OCI-M1 (cell line): ENCODE measurements around the gene HOXB5.

ENCODE experiments used
- DNase-seq: peaks from one replicate; lab custom pipeline; 2025; lab: John Stamatoyannopoulos, UW

Gene HOXB5

DNA sequence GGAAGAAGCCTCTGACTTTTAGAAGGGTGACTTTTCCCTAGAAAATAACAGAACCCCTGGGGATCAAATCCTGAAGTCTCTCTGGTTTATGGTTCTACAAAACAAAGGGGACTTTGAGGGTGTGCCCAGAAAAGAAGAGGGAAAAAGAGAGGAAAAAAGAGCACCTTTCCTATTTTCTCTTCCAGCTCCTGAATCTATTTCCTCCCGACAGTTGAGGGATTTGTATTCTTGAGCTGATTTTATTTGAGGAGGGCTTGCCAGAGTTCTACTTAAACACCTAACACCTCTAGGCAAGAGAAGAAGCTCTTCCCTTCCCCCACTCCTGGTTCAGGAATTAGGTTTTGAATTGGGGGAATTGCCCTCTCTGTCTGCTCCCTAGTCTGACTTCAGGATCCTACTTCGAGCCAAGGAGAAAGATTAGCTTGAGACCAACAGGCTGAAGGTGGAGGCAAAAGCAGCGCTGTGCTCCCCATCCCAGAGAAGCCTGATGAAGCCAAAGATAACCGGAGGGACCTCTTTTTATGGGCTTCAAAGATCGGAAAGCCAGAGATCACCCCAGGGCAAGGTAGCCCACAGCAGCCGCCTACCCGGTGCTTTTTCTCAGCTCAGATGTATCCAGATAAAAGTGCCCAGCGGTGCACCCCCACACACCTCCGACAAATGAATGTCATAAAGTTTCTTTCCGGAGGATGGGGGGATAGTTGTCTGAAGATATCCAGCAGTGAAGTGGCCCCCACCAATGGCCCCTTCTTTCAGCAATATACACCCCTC is 4.3 kb downstream of the HOXB5 start:
- DNase-seq, result no peak

DNA sequence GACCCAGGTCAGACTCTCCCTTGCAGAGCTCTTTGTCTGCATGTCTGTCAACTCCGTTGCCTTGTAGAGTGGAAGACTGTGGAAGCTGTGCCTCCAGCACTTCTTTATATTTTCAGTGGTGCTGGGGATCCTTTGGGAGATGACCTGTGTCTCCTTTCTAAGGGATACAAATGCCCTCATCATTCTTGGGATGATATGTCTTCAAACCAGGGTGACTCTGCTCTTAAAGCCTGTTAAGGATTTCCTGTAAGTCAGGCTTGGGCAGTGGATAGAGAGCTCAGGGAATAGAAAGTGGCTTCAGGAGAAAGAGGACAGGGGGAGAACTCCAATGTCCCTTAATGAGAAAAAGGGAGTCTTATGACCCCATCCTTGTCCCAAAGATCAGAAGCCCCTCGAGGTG is 5.1 kb downstream of the HOXB5 start:
- no peak for DNase-seq

DNA sequence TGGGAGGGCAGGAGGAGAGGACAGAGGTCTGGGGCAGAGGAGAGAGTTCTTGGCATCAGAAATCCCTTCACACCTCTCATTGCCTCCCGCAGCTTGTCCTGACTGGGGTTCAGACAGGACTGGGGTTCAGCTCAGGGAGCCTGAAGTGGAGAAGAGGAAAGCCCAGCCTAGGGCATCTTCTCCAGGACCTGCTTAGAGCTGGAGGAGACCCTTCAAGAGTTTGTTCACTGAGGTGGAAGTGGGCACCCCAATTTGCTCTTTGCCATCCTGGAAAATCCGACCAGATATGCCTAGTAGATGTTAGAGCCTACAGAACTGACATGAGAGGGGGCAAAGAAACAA is 5.5 kb downstream of the HOXB5 start:
- DNase-seq, result no peak

DNA sequence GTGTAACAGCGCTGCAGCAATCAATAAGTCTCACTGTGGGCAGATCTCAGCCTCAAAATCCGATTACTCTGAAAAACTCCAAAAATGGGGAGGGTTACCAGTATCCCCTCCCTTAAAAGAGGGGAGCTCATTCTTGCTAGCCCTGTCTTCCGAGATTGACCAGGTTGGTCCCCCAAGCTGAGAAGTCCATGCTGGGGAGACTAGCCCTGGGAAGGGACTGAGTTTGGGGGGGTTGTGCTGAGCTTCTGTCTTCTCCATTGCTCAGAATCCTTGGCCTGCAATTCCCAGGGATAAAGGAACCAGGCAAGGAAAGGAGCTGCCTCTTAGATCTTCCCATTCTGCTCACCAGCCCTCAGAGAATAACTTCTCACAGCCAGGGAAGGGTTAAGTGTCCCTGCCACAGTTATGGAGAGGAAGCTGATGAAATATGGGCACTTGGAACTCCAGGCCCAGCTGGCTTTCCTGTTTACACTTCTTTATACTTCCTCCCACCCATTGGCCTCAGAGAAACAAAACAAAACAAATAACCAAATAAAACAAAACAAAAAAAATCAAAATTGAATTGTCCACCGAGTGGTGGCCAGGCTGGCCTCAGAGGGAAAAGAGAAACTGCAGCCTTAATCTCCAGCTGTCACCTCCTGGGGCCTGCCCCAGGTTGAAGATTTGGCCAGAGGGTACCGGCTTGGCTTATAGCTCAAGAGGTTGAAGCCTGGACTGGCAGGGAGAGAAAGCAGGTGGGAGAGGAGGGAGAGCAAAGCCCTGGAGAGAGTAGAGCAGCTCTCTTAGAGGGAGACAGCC is 6.1 kb downstream of the HOXB5 start:
- DNase-seq, result peak; percentile 58

DNA sequence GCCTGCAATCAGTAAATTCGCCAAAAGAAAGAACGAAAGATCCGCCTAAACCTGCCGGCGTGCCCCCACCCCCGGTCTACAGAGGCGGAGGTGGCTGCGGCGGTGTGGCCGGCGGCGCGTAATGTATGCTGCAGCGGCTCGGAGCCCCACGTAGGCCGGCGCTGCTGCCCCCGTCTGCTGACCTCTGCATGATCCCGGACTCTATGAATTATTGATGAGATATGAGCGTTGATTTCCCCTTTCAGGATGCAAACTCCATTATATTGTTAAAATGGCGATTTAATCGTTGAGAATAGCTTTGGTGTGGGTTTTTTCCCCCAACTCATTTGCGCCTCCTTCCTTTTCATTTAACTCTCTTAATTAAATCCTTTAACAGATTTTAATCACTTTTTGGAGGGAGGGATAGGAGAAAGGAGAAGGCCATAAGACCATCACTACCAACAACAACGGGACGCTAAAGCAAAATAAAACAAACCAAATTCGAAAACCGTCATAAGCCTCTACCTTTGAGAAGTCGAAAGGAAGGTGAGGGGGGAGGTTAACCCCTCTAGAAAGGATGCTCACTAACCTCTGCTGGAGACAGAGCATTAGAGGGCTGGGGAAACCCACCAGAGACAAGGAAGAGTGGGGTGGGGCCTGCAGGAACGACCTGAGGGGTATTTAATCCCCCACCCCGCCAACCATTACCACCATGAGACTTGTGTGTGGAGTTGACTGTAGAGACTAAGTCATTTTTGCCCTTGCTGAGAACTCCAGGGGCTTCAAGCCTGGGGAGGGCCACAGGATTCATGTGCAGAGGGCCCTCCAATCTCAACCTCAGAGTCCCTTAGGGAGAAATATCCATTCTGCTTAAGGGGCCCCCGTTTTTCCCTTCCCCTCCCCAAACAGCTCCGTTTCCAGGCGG is 7.0 kb downstream of the HOXB5 start:
- DNase-seq, result peak; percentile 72

DNA sequence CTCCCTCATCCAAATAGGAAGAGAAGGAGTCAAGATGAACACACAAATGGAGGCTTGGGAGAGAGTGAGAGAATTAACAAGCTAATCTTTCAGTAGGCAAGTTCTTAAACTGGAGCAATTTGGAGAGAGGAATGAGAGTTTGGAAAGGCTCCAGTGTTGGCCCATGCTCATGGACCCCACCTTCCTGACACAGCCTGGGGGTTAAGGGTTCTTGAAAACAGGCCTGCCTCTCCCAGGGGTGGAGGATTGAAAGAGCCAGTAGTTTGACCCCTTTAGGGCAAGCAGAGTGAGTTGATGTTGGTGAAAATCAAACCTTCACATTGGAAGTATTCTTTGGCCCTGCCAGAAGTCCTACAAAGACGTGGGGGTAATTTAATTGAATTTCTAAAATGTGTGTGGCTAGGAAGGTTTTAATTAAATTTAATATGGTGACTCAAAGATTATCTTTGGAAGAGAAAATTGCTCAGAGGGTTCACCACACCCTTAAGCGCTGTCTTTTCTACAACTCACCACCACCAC is 9.3 kb downstream of the HOXB5 start:
- DNase-seq, result no peak

DNA sequence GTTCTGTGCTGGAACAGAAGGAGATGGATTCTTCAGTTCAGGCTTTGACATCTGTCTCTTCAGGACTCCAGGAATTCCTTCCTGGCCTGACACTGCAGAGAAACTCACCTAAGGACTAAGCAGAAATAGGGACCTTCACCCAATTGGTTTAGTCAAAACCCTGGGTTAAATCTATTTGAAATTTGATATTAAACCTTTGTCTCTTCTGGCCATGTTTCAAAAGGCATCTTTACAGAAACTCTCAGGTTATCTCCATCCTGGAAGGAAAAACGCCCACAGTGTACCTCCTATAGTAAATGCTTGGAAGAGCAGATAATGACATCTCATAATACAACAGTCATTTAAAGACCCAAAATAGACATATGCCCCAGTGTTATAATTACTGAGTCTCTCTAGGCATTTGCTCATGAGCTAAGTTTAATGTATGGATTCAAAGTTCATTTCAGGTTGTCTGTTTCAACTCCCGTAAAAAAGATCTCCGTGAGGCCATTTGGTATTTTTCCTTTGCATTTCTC is 9.8 kb downstream of the HOXB5 start:
- DNase-seq, result no peak

DNA sequence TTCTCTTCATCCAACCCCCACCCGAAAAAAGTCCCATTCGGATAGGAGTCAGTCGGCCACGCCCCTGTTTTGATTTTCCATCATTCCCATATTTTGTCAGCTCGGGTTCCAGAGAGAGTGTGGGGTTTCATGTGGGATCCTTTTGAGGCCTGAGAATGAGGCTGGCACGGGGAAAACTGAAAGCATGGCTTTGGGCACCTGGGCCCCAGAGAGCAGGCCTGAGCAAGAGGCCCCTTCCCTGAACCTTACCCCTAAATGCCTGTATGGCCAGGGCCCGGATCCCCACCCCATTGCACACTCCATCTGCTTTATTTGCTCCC is 10.9 kb downstream of the HOXB5 start:
- DNase-seq, result no peak

DNA sequence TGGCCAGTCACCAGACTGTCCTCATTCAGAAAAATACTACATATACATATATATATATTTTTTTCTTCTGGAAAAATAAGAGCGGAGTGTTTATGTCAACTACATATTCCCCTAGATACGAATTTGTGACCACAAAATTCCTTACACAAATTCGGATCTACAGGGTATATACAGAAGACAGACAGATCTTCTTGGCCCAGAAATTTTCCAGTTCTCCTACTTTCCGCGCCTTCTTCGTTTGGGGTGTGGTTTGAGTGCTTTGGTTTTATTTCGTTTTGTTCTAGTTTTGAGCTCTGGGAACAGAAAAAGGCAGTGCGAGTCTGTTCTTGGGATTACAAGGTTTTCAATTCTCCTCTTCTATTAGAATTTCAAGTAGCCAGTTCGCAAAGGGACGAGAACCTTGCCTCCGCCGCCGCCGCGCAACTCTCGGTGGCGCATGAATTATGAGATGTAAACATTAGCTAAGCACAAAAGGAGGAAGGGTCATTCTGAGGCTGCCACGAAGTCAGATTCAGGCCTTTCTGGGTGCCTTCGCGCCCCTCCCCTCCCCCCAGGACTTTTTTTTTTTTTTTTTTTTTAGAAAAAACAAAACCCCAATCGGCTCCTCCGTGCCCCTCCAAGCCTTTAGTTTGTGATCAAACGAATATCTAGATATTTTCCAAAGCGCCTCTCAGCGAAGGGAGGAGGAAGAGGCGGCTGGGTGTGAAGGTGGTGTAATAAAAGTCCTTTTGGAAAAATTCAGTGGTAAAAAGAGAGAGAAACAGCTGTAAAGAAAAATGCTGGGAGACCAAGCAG is 13.6 kb downstream of the HOXB5 start:
- no peak for DNase-seq

DNA sequence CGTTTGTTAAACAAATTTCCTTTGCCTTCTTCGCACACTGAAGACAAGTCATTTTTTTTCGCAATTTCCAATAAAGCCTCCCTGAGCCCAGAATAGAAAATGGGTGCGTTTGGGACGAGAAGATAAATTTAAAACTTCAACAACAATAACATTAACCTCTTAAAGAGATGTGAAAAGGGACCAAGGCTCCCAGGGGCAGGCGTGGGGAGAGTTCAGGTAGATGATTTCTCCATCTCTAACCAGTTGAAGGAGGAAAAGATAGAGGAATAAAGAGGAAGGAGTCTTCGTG is 14.2 kb downstream of the HOXB5 start:
- no peak for DNase-seq

DNA sequence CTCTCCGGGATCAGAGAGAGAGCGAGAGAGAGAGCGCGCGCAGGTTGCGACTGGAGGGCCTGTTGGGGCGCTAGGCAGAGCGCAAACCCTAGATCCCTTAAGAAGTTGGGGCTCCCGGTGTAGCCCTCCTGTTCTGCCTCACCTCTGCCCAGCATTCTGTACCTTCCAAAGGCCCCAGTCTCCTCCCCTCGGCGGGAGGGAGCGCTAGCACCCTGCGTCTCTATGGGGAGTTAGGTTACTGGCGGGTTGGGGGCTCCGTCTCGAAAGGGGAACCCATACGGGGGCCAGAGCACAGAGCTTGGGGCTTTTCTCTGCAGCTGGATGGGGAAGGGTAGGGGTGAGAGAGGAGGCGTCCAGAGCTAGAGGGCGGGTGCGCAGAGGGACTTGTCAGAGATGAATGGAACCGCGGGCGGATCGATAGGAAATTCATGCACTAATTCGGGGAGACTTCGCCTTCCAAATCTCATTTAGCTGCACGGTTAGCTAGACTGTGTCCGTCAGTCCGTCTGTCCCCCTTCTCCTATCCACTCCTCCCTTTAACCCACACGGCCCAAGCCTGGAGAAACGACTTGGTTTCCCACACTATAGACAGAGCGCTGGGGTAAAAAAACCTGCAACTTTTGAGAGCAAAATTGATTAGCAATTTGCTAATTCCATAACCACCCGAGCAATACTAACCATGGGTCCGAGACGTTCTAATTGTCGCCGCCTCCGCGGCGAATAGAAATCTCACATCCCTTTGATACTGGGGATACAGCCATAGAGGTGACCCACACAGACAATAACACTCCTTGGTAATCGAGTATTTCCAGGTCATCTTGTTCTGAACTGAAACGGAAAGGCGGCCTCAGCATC is 14.7 kb downstream of the HOXB5 start:
- peak; percentile 75 for DNase-seq

DNA sequence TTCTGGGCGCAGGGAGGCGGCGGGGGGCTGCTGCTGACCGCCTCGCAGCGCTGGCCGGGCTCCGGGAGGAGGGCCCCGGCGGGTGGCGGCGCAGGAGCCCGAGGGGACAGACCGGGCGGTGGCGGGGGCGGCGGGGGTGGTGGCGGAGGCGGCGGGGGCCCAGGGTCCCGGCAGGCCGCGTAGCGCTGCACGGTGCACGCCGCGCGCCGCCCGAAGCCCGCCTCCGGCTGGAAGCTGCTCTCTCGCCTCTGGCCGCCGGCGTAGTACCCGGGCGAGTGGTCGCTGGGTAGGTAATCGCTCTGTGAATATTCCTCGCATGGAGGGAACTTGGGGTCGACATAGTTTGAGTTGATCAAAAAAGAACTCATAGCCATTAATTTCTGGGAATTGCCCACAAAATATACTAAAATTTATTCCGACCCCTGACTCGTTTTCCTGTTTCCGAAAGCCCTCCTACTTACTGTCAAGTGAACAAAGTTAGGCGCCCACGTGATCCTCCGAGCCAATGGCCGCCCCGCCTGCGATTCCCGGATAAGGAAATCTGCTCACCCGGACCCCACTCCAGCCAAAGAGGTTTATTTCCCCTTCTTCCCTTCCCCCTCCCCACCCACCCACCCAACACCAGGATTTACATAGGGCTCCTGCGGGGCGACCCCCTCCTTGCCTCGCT is 15.5 kb downstream of the HOXB5 start, which contains the start of gene HOXB4:
HOXB4 (minus strand) TSS at position 405 of the 670 bp plus-strand sequence; CDS start at position 374, 31 bp downstream.
- peak; percentile 92 for DNase-seq

DNA sequence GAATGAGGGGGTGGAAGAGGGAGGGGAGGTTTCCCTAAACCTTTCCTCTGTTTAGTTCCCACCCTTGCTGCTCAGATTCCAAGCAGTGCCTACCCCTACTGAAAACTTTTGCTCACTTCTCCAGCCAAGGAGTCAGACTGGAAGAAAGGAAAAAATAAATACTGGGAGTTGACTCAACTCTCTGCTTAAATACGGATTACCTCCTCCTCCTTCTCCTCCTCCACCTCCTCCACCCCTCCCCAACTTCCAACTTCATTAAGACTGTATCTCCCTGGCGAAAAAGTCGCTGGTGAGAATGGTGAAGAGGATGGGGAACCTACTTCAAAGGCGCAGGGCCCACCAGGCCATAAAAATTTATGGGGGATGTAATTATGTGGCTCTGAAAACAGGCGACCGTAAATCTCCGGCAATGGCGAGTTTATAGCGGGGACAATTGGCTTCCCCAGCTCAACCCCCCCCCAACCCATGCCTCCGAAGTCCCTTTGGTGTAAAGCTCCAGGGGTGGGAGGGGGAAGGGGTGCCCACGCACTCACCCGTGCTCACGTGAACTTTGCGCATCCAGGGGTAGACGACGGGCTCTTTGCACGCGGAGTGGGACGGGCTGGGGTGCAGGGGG is 16.1 kb downstream of the HOXB5 start:
- peak; percentile 68 for DNase-seq

DNA sequence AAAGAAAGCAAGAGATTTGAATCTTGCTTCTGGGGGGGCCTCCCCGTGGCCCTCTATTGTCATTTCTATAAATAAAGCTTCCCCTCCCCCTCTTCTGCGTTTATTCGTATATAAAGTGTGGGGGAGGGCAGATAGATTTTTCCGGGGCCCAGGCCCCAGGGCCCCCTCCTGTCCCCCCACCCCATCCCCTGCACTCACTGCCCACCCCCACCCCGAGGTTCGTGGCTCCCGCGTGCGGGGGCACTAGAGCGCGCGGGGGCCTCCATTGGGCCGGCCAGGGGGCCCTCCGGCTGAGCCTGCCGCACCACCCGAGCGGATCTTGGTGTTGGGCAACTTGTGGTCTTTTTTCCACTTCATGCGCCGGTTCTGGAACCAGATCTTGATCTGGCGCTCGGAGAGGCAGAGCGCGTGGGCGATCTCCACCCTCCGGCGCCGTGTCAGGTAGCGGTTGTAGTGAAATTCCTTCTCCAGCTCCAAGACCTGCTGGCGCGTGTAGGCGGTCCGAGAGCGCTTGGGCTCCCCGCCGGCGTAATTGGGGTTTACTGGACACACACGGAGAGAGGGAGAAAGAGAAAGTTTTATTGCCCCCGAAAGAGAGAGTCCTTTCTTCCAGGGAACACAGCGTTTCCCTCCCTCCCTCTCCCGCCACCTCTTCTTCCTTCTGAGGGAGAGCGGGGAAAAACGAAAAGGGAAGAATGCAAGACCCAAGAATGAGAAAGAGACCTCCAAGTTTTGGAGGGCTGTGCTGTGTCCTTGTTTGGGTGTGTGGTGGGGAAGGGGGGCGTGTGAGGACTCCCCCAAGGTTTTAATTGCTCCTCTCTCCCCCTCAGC is 16.9 kb downstream of the HOXB5 start:
- DNase-seq, result peak; percentile 82

DNA sequence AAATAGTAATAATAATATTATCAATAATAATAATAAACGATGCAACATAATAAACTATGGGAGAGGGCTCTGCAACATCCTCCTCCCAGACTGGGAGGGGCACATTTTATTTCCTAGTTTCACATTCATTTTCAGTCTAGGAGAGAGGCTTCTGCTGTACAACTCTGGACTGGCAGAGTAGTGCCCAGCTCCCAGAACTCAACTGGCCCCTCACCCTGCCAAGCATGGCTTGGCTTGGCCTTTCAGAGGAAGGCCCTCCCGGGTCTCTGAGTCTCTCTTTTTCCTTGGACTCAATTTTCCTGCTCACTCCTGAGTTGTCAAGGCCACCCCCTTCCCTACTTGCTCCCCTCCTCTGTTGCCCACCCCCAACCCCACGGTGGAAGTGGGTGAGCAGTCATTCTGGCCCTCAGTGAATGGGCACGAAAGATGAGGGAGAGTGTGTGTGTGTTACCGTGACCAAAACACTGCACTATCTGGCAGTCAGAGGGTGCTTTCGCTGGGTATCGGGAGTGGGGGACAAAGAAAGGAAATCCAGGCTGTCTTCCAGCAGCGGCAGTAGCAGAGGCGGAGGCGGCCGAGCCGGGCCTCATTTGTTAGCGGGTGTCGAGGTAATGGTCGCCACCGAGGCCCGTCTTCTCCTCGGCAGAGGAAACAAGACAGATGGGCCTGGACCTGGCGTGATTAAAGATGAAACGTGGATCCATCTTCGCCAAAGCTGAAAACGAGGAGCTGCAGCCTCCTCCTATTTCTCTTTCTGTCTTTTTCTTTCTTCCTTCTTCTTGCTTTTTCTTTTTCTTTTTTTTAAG is 17.7 kb downstream of the HOXB5 start:
- DNase-seq, result peak; percentile 59

DNA sequence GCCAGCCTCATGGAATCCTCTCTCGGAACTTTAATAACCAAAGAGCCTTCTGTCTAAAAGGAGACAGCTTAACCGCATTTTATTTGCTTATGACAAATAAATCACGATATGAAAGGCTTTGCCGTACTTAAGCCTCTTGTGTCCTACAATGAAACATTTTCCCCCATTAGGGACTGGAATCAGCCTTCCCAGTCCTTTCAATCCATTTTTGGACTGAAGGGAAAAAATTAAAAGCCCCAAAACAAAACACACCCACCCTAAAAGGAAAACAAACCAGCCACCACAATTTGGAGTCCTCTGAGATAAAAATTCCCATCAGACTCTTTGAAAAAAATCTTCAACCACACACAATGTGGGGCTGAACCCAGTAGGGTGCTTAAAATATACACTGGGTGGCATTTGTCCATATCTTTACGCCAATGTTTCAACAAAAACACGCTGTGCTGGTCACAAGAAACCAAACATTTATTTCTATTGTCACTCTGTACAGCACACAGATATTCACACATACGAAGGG is 18.5 kb downstream of the HOXB5 start:
- no peak for DNase-seq

DNA sequence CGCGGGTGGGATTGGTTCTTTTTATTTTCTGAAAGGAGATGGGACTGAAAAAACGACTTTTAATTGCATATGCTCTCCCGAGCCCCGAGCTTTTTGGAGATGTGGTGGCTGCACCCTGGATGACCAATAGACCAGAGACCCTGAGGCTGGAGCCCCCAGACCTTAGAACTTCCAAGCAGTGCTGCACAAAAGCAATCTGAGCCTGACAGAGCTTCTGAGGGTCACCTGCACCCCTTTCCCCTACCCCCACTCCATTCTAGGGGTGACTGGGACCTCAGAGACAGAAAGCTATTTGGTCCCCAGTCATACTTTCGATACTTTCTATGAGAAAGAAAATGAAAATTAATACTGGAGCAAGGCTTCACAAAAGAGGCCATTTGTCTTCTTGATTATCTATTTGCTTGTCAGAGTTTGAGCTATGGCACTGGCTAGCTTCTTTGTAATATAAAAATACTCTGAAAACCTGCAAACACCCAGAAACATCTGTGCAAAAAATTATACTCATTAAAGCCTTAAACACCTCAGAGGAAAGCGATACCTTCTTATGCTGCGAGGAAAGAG is 19.0 kb downstream of the HOXB5 start:
- DNase-seq, result no peak
